A172 (cell line): ENCODE results near the gene CDS1. TPM values are rescaled to one million over a fixed set of nuclear protein-coding genes. Genes with fewer than 3 reads are reported as not detected.

Source experiments
- total RNA-seq: library from RNA; depleted of rRNA; stranded (reverse); fragments of >200 nt; shearing (Covaris generic); gene quantifications from 2 replicates; pipeline ENCODE4 v1.2.3, GENCODE V29; 2014; rRNA removed

CDS1 gene
- total RNA-seq, 1 experiment from 2014 or later: 3.0 TPM

Other genes starting within 250 kb of the CDS1 start
- 0.34 and 0.55 TPM in 2 replicates for gene NKX6-1, start 83.8 kb upstream of the CDS1 start, total RNA-seq